Ishikawa (cell line): Measurements from ENCODE around the gene CCDC92B.

Source experiments
- NFIC ChIP-seq: IDR thresholded peaks from 2 replicates; pipeline ENCODE4 v1.6.1; 2012
- RAD21 ChIP-seq: IDR thresholded peaks from 2 replicates; pipeline ENCODE4 v1.6.1; 2012; ENCODE audit warnings: low read depth

GRCh38 chr17:2784864-2785263, 35.4 kb upstream of the CCDC92B start:
- TF ChIP-seq NFIC (no peak), RAD21 (no peak)
